ENCODE data around the gene APOC4.
A peak's percentile ranks its signal among the peaks of the same experiment; 100 is the strongest.
"Not testable (repeated sequence)": the region's sequence is repeated elsewhere in the genome, so short reads cannot be mapped to it uniquely, and the experiment has no call there.

The APOC4 gene

DNA sequence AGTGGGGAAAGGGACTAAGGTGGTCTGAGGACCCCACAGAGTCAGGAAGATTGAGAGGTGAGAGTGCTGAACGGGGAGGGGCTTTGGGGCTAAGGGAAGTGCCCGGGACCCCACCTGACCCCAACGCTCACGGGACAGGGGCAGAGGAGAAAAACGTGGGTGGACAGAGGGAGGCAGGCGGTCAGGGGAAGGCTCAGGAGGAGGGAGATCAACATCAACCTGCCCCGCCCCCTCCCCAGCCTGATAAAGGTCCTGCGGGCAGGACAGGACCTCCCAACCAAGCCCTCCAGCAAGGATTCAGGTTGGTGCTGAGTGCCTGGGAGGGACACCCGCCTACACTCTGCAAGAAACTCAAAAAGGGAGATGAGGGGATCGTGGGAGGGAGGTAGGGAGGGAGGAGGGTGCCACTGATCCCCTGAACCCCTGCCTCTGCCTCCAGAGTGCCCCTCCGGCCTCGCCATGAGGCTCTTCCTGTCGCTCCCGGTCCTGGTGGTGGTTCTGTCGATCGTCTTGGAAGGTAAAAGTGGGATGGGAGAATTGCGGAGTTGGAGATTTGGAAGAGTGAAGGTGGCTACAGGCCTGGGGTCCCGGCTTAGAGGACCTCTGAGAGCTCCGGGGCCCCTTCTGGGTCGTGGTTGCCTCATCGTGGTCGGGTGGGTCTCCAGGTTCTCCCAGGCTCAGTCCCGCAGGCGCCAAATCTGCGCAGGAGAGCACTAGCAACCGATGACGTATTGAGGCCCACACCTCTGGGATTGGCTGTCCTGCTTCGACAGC, 27.4 kb upstream of the APOC4 start, which contains the start of gene APOC1:
TSS of gene APOC1 (plus strand) at position 176 of the 774 bp plus-strand sequence. CDS start at position 460, 284 bp downstream.
- peak; percentile 69 for DNase-seq (ENCODE audit: low read depth)

DNA sequence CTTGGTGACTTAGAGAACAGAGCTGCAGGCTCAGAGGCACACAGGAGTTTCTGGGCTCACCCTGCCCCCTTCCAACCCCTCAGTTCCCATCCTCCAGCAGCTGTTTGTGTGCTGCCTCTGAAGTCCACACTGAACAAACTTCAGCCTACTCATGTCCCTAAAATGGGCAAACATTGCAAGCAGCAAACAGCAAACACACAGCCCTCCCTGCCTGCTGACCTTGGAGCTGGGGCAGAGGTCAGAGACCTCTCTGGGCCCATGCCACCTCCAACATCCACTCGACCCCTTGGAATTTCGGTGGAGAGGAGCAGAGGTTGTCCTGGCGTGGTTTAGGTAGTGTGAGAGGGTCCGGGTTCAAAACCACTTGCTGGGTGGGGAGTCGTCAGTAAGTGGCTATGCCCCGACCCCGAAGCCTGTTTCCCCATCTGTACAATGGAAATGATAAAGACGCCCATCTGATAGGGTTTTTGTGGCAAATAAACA, 17.8 kb upstream of the APOC4 start:
- DNase-seq (ENCODE audit: low read depth) = no peak

DNA sequence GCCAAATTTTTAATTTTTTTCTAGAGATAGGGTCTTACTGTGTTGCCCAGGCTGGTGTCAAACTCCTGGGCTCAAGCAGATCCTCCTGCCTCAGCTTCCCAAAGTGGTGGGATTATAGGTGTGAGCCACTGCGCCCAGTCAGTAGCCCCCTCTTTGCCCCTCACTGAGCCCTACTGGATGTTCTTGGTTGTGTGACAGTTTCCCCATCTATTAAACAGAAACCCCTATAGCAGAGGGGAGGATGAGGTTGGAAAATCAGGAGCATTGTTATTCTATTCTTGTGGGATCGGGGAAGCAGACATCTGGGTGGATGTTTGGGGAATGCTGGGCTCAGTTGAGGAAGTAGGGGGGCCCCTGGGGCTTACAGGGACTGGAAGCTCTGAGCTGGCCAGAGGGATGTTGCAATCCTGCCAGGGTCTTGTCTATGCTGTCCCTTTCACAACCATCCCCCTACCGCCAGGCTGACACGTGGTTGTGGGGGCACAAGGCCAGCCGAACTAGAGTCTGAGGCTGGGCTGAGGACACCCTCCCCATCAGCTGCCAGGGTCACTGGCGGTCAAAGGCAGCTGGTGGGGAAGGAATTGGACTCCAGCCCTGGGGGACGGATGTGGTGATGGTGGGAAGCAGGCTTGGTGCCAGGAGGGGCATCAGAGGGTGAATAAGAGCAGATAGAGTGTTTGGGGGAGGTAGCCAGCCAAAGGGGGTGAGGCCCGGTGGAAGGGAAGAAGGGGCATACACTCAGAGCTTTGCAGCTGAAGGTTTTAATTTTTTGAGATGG, 16.7 kb upstream of the APOC4 start:
- DNase-seq (ENCODE audit: low read depth) = peak; percentile 63

DNA sequence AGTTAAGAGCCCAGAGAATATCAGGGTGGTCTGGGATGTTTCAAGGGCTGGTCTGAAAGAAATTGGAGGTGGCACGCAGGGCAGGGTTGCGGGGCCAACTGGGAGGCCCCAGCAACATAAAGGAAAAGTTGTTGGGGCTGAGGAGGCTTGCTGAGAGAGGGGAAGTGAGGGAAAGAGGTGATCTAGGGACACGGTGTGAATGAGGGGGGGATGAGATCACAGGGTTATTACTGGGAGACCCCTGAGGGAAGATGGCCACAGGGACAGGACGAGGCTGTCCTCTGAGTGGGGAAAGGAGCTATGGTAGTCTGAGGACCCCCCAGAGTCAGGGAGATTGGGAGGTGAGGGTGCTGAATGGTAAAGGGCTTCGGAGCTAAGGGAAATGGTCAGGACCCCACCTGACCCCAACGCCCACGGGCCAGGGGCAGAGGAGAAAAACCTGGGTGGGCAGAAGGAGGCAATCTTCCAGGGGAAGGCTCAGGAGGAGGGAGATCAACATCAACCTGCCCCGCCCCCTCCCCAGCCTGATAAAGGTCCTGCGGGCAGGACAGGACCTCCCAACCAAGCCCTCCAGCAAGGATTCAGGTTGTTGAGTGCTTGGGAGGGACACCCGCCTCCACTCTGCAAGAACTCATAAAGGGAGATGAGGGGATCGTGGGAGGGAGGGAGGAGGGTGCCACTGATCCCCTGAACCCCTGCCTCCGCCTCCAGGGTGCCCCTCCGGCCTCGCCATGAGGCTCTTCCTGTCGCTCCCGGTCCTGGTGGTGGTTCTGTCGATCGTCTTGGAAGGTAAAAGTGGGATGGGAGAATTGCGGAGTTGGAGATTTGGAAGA, 15.6 kb upstream of the APOC4 start:
- not testable (repeated sequence) for DNase-seq (ENCODE audit: low read depth)

DNA sequence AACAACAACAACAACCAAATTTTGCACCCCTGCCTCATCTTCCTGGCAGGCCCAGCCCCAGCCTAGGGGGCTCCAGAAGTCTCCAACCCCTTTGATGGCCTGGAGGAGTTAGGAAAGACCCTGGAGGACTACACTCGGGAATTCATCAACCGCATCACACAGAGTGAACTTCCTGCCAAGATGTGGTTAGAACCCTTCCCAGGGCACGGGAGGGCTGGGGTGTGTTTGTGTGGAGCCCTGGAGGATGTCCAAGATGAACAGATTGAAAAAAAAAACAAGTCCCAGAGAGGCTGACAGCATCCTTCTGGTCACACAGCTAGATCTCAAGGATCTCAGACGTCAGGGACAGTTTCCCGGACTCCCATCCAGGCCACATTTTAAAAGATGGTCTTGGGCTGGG, 14.3 kb upstream of the APOC4 start:
- DNase-seq (ENCODE audit: low read depth) = peak; percentile 60

DNA sequence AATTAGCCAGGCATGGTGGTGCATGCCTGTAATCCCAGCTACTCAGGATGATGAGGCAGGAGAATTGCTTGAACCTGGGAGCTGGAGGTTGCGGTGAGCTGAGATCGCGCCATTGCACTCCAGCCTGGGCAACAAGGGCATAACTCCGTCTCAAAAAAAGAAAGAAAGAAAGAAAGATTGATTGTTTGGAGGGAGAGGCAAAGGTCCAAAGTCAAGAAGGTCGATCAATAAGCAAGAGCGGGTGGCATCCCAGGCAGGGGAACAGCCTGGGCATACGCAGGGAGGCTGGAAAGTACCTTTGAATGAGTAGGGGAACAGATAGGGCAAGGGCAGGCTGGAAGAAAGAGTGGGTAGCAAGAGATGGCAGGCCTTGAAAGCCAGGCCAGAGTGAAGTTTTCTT, 11.9 kb upstream of the APOC4 start:
- DNase-seq (ENCODE audit: low read depth) = no peak

DNA sequence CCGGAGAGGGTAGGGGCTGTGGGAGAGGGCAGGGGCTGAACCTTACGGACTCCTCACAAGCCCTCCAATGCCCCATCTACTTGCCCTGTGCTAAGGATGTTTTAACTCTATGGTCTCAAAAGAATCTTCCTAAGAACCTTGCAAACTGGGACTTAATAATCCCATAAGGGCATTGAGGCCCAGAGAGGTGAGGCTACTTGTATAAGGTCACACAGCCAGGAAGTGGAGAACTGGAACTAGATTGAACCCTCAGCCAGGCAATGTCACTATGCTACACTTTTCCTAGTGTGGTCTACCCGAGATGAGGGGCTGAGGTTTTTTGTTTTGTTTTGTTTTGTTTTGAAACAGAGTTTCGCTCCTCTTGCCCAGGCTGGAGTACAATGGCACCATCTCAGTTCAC, 10.5 kb upstream of the APOC4 start:
- no peak for DNase-seq (ENCODE audit: low read depth)

DNA sequence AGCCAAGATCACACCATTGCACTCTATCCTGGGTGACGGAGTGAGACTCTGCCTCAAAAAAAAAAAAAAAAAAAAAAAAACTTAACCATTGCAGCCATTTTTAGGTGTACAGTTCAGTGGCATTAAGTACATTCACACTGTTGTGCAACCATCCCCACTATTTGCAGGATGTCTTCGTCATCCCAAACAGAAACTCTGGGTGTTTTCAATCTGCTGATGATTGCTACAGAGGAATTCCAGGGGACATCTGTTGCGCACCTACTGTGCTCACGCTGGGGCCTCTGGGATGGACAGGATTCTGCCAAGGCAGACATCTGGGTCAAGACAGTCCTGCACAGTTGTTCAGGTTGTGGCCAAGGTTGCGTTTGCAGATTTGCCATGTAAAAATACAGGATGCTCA, 2.4 kb upstream of the APOC4 start:
- peak; percentile 28 for DNase-seq (ENCODE audit: low read depth)

DNA sequence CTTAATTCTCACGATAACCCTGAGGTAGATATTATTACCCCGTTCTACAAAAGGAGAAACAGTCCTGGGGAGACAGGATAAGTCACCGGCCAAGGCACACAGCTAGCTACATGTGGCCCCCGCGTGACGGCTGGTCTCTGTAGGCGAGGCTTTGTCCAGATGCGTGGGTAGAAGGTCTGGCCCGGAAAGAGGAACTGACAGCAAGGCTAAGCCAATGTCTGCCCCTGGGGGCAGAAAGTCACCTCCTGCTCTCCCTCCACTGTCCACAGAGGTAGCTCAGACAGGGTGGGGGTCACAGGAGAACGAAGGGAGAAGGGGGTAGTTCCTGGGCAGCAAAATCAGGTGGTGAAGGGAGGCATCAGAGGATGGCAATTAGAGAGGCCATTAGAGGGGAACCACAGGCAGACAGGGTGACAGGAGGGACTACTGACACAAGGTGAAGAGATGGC, 1.8 kb downstream of the APOC4 start:
- DNase-seq (ENCODE audit: low read depth) = no peak

DNA sequence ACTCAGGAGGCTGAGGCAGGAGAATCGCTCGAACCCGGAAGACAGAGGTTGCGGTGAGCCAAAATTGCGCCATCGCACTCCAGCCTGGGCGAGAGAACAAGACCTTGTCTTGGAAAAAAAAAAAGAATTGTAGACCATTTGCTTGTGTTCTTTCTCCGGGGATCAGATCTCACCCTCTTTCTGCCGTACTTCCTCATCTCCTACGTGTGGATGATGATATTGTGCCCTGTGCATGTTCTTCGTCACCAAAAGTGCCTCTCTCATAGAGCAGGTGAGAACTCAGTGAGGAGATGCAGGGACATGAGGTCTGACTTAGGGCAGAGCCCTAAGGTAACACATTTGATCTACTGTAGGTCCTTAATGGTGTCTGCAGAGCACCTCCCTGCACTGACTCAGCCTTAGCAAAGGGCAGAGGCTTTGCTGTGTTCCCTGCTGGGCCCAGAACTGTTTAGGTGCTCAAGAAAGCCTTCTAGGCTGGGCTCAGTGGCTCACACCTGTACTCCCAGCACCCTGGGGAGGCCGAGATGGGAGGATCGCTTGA, 5.1 kb downstream of the APOC4 start:
- no peak for DNase-seq (ENCODE audit: low read depth)

DNA sequence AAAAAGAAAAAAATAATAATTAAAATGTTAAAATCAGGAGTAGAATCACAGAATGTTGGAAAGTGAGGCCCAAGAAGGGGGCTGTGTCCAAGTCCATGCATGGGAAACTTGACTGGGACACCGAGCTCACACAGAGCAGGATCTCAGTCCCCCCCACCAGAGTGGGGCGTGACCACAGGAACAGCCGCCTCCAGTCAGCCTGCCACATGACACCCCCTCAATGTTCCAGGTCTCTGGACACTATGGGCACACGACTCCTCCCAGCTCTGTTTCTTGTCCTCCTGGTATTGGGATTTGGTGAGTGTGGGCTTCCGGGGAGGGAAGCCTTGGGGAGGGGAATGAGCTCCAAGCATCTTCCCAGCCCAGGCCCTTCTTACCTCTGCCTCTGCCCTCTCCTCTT, 6.2 kb downstream of the APOC4 start:
- DNase-seq (ENCODE audit: low read depth) = no peak

DNA sequence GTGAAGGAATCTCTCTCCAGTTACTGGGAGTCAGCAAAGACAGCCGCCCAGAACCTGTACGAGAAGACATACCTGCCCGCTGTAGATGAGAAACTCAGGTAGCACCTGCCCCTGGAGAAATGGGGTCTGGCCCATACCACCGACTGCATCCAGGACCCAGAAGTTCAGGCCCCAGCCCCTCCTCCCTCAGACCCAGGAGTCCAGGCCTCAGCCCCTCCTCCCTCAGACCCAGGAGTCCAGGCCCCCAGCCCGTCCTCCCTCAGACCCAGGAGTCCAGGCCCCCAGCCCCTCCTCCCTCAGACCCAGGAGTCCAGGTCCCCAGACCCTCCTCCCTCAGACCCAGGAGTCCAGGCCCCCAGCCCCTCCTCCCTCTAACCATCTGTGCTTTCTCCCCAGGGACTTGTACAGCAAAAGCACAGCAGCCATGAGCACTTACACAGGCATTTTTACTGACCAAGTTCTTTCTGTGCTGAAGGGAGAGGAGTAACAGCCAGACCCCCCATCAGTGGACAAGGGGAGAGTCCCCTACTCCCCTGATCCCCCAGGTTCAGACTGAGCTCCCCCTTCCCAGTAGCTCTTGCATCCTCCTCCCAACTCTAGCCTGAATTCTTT, 6.8 kb downstream of the APOC4 start:
- DNase-seq (ENCODE audit: low read depth) = no peak

DNA sequence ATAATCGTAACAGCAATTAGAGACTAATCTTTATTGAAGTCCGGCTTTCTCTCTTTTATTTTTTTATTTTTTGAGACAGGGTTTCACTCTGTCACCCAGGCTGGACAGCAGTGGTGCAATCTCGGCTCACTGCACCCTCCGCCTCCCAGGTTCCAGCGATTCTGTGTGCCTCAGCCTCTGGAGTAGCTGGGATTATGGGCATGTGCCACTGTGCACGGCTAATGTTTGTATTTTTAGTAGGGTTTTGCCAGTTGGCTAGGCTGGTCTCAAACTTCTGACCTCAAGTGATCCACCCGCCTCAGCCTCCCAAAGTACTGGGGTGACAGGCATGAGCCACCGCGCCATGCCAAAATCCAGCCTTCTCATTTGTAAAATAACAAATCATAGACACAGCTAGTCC, 7.5 kb downstream of the APOC4 start:
- DNase-seq (ENCODE audit: low read depth) = no peak

DNA sequence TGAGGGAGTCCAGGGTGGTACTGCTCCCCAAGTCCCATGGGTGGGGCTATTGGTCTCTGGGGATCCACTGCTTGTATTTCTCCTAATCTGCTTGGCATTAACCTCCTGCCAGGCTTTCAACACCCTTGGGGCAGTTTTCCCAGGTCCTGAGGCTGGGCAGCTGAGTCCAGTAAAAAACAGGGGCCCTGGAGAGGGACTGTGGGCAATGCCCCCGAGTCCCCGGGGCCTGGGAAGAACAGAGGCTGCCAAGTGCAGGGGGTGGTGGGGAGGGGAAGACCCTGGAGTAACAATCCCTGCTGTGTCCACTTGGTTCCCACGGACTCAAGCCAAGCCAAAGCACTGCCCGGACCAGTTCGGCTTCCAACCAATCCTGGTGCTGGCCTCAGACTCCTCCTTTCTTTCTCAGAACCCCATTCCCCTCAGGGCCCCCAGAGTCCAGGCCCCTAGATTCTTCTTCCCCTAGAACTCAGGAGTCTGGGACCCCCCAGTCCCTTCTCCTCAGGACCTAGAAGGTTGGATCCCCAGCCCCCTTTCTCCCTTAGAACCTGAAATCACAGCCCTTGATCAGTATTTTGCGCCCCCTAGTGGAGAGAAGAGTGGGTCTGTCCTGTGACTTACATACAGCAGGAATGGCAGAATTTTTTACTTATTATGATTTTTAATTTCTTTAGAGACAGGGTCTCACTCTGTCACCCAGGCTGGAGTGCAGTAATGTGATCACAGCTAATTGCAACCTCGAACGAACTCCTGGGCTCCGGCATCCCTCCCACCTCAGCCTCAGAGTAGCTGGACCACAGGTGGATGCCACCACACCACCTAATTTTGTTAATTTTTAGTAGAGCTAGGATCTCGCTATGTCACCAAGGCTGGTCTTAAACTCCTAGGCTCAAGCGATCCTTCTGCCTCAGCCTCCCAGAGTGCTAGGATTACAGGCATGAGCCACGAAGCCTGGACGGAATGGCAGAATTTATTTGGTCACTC, 9.4 kb downstream of the APOC4 start:
- peak; percentile 76 for DNase-seq (ENCODE audit: low read depth)

DNA sequence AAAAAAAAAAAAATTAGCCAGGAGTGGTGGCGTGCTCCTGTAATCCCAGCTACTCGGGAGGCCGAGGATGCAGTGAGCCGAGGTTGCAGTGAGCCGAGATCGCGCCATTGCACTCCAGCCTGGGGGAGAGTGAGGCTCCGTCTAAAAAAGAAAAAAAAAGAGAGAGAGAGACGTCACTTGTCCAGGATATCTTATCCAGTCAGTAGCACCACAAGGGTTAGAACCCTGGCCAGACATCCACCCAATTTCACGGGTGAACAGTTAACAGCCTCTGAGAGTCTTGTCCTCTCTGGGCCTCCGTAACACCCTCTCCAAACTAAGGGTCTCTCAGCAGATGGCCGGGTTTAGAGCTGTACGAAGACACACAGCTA, 12.2 kb downstream of the APOC4 start:
- no peak for DNase-seq (ENCODE audit: low read depth)

DNA sequence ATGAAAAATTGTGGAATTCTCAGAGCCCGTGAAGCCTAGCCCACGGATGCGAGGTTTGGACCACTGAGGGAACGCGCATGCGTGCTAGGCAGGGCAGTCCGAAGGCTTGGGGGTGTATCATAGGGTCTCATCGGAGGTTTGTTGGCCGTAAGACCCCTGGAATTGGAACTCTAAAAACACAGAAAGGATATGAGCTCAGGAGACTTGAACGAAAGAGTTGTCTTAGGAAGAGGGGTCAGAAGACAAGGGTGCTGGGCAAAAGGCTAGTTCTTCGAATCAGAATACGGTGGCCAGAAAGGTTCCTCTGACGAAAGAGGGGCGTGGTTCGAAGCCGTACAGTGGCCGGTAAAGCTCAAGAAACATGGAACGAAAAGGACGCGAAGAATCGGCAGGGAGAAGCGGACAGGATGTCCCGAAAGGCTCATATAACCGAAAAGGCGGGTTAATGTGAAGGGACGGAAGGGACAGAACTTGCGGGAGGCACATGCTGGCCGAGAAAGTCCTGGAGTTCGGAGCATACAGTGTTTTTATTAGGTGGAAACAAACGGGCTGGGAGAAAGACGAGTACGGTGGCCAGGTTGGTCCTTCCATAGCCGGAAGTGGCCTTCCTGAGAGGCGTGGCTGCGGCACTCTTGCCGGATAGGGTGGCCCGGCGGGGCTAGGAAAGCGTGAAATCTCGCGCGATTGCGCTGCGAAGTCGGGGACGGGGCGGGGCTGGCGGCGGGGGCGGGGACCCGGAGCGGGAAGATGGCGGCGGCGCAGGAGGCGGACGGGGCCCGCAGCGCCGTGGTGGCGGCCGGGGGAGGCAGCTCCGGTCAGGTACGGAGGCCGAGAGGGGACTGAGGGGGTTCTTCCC, 12.8 kb downstream of the APOC4 start, which contains the start of gene CLPTM1:
TSS of gene CLPTM1 (plus strand) at position 732 of the 856 bp plus-strand sequence. CDS start at position 748, 16 bp downstream.
- DNase-seq (ENCODE audit: low read depth) = peak; percentile 97

DNA sequence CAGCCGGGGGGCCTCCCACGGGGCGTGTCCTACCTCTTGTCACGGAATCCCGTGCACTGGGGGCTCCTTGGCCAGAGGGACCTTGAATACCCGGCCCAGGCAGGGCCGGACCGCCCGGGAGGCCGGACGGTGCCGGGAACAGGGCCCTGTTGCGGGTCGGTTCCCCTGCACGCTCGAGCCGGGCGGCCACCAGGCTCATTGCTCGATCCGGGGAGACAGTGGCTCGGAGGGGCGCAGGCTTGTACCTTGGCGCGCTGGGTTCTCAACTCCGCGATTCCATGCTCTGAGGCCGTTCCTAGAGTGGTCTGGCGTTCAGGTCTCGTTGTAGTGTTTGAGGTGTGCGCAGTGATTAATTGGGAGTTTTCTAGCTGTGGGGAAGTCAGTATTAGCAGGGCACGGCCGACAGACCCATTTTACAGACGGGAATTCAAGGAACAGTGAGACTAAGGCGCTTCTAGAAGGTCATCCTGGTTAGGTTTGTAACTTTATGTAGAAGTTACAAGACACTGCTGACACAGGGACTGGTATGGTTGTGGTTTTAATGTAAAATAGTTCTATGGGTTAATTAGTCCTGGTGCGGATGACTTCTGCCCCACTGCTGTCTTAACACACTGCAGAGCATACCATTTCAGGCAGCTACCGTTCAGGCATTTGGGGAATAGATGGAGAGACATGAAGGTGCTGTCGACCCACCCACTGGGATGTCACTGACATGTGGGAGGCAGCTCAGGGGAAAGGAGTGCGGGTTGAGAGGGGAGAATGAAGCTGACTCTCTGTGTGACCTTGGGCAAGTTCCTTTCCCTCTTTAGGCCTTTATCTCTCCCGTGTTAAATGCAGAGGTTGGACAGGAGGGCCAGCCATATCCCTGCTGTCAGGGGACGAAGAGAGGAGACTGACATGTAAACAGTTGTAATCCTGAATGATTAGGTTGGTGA, 13.7 kb downstream of the APOC4 start:
- DNase-seq (ENCODE audit: low read depth) = no peak

DNA sequence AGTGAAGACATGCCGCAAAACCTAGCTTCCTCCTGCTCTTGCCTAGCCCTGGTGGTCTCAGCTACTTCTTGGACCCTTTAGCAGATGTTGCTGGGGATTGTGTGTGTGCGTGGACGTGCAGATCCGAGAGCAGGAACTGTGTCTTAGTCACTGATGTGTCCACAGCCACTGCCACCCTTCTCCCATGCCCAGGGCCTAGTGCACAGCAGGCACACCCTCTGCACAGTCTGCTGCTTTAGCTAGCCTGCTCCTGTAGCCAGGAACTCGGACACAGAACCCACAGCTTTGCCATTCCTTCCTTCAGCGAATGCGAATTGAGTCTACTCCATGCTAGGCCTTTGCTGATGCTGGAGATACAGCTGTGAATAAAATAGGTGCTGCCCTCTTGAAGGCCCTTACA, 15.5 kb downstream of the APOC4 start:
- no peak for DNase-seq (ENCODE audit: low read depth)
